Thoracic aorta (tissue), 2 donors: ENCODE data around the gene BICDL1. TPM values are rescaled to one million over a fixed set of nuclear protein-coding genes. Genes with fewer than 3 reads are reported as not detected.
"Not testable (repeated sequence)": the region's sequence is repeated elsewhere in the genome, so short reads cannot be mapped to it uniquely, and the experiment has no call there.

ENCODE experiments used
- ATAC-seq: fragments of 150-250 bp; one replicate; pipeline ENCODE4 v1.8.0; 2017; ENCODE audit warnings: low read depth; ENCODE audit not compliant: insufficient number of reproducible peaks, low FRiP score
- DNase-seq: peaks from one replicate; pipeline ENCODE4 v3.0.0-alpha.2; 2020; ENCODE audit warnings: low spot score
- H3K27ac ChIP-seq, 2 donors: fragments of 200-600 bp; sonication (generic); 1 replicate in 1 of 2; 2 replicates in 1 of 2; pipeline ENCODE4 v1.5.1; 2016; ENCODE audit warnings: mild to moderate bottlenecking in 2 of 2, moderate library complexity in 2 of 2
- H3K27me3 ChIP-seq: fragments of 200-600 bp; sonication (generic); replicated peaks from 2 replicates; pipeline ENCODE4 v1.6.0; 2016; ENCODE audit warnings: mild to moderate bottlenecking; ENCODE audit not compliant: insufficient read depth
- H3K36me3 ChIP-seq: fragments of 200-600 bp; sonication (generic); one replicate; pipeline ENCODE4 v1.5.1; 2016
- H3K4me1 ChIP-seq, 2 donors: fragments of 200-600 bp; sonication (generic); 1 replicate in 1 of 2; 2 replicates in 1 of 2; pipeline versions ENCODE4 v1.5.1 to v1.6.0; 2016; ENCODE audit warnings: low read depth in 2 of 2, mild to moderate bottlenecking in 1 of 2; ENCODE audit not compliant: control insufficient read depth in 1 of 2
- H3K4me3 ChIP-seq: fragments of 200-600 bp; sonication (generic); 2 replicates; pipeline ENCODE4 v1.5.1; 2016; ENCODE audit warnings: mild to moderate bottlenecking
- H3K9me3 ChIP-seq: fragments of 200-600 bp; sonication (generic); 2 replicates; pipeline ENCODE4 v1.5.1; 2016
- CTCF ChIP-seq: fragments of 200-600 bp; sonication (generic); IDR thresholded peaks from one replicate; pipeline ENCODE4 v1.5.1; 2019; ENCODE audit warnings: antibody characterized with exemption
- total RNA-seq, 2 donors: library from RNA; depleted of rRNA; stranded (reverse); fragments of >200 nt; gene quantifications; one replicate each; pipeline versions ENCODE4 v1.1.0 to v1.2.3, GENCODE V29; 2016

The BICDL1 gene
- total RNA-seq, 2 donors from 2014 or later = 0.68 to 4.4 TPM

- ATAC-seq (no peak), DNase-seq (no peak)
- H3K27me3 ChIP-seq = no peaks in the 10 kb centered on the region
- H3K4me3 ChIP-seq = no peak overlapping the region
- TF ChIP-seq CTCF = no peak
- H3K9me3 ChIP-seq = no peaks in the 10 kb centered on the region
- H3K36me3 ChIP-seq = no peaks in the 10 kb centered on the region
- no peak overlapping the region for H3K27ac ChIP-seq
- no peaks in the 10 kb centered on the region for H3K4me1 ChIP-seq
These were observed 52.6 kb downstream of the BICDL1 start for GRCh38 chr12:120041386-120042231.

GRCh38 chr12:120045367-120045766, 56.3 kb downstream of the BICDL1 start:
- H3K36me3 ChIP-seq, H3K4me1 ChIP-seq, H3K27me3 ChIP-seq, DNase-seq, H3K9me3 ChIP-seq, ATAC-seq, H3K4me3 ChIP-seq, H3K27ac ChIP-seq: not testable (repeated sequence)

- Histone ChIP-seq H3K27ac (no peak overlapping the region), H3K4me1 (no peaks in the 10 kb centered on the region), H3K36me3 (no peaks in the 10 kb centered on the region), H3K27me3 (no peaks in the 10 kb centered on the region), H3K9me3 (no peaks in the 10 kb centered on the region), H3K4me3 (no peak overlapping the region)
- no peak for TF ChIP-seq CTCF
- no peak for DNase-seq
- ATAC-seq = no peak
These were observed 58.0 kb downstream of the BICDL1 start for GRCh38 chr12:120047072-120047471.

- no peak overlapping the region for H3K4me3 ChIP-seq
- H3K27ac ChIP-seq = no peak overlapping the region
- no peak for TF ChIP-seq CTCF
- no peaks in the 10 kb centered on the region for H3K36me3 ChIP-seq
- no peak for DNase-seq
- no peak for ATAC-seq
- no peaks in the 10 kb centered on the region for H3K9me3 ChIP-seq
- H3K4me1 ChIP-seq = no peaks in the 10 kb centered on the region
- no peaks in the 10 kb centered on the region for H3K27me3 ChIP-seq
These were observed 59.2 kb downstream of the BICDL1 start for GRCh38 chr12:120048263-120048662.

- H3K36me3 ChIP-seq = no peaks in the 10 kb centered on the region
- H3K4me3 ChIP-seq = no peak overlapping the region
- no peaks in the 10 kb centered on the region for H3K27me3 ChIP-seq
- ATAC-seq (no peak), DNase-seq (no peak)
- H3K27ac ChIP-seq = no peak overlapping the region
- no peaks in the 10 kb centered on the region for H3K9me3 ChIP-seq
- H3K4me1 ChIP-seq = no peaks in the 10 kb centered on the region
- no peak for TF ChIP-seq CTCF
These were observed 60.4 kb downstream of the BICDL1 start for GRCh38 chr12:120049426-120049825.
